SH-SY5Y (cell line): ENCODE measurements around the gene GSE1.

Source experiments
- GATA2 ChIP-seq: IDR thresholded peaks from 2 replicates; pipeline ENCODE4 v1.6.1; 2011; ENCODE audit warnings: mild to moderate bottlenecking, low read depth, low read length
- GATA3 ChIP-seq: IDR thresholded peaks from 2 replicates; pipeline ENCODE4 v1.6.1; 2011; ENCODE audit warnings: low read depth, mild to moderate bottlenecking, low read length, moderate library complexity

The GSE1 gene

GRCh38 chr16:85687651-85688471, 74.7 kb downstream of the GSE1 start:
- TF ChIP-seq GATA3, result no peak
- no peak for TF ChIP-seq GATA2

- TF ChIP-seq GATA3 (no peak), GATA2 (no peak)
Measured at GRCh38 chr16:85688586-85689284, 75.6 kb downstream of the GSE1 start, which contains the start of gene GINS2. Gene GINS2, minus strand, starts transcription at chr16:85688954. Its CDS starts 56 bp downstream, at chr16:85688898.

GRCh38 chr16:85689285-85689949, 76.3 kb downstream of the GSE1 start:
- no peak for TF ChIP-seq GATA3

GRCh38 chr16:85689950-85690320, 76.8 kb downstream of the GSE1 start:
- TF ChIP-seq GATA3 (no peak), GATA2 (no peak)

GRCh38 chr16:85690469-85691064, 77.4 kb downstream of the GSE1 start:
- TF ChIP-seq GATA3, result no peak
- TF ChIP-seq GATA2, result no peak

- TF ChIP-seq GATA3 (no peak), GATA2 (no peak)
Measured at GRCh38 chr16:85695196-85696128, 82.3 kb downstream of the GSE1 start.

GRCh38 chr16:85696781-85697180, 83.7 kb downstream of the GSE1 start:
- TF ChIP-seq GATA2 (no peak), GATA3 (no peak)

GRCh38 chr16:85697431-85697830, 84.3 kb downstream of the GSE1 start:
- TF ChIP-seq GATA2 (no peak), GATA3 (no peak)

GRCh38 chr16:85698459-85698891, 85.4 kb downstream of the GSE1 start:
- no peak for TF ChIP-seq GATA2
- TF ChIP-seq GATA3, result no peak

GRCh38 chr16:85698935-85699558, 85.9 kb downstream of the GSE1 start:
- TF ChIP-seq GATA2 (no peak), GATA3 (no peak)

- TF ChIP-seq GATA2 (no peak), GATA3 (no peak)
Measured at GRCh38 chr16:85699628-85700027, 86.5 kb downstream of the GSE1 start.

GRCh38 chr16:85704011-85704410, 90.9 kb downstream of the GSE1 start:
- TF ChIP-seq GATA3 (no peak), GATA2 (no peak)
